WERI-Rb-1 (cell line): Measurements from ENCODE around the gene NRG3.

Experiments used
- DNase-seq: peaks from one replicate; pipeline ENCODE4 v3.0.0-alpha.2; 2020
- H3K27ac ChIP-seq: fragments of 250-450 bp; sonication (Bioruptor Pico); 2 replicates; pipeline ENCODE4 v1.5.1; 2020; ENCODE audit warnings: mild to moderate bottlenecking, moderate library complexity
- H3K27me3 ChIP-seq: fragments of 250-450 bp; sonication (Bioruptor Pico); 2 replicates; pipeline ENCODE4 v1.5.1; 2021; ENCODE audit warnings: mild to moderate bottlenecking, low read depth, moderate library complexity; ENCODE audit not compliant: insufficient read depth, severe bottlenecking
- H3K36me3 ChIP-seq: fragments of 250-450 bp; sonication (Bioruptor Pico); 2 replicates; pipeline ENCODE4 v1.5.1; 2020; ENCODE audit warnings: mild to moderate bottlenecking, moderate library complexity
- H3K4me3 ChIP-seq: 2 replicates; pipeline ENCODE4 v1.5.1; 2011; ENCODE audit warnings: low read depth, mild to moderate bottlenecking, control low read depth, low read length
- H3K9me3 ChIP-seq: fragments of 250-450 bp; sonication (Bioruptor Pico); 2 replicates; pipeline ENCODE4 v1.5.1; 2021; ENCODE audit warnings: mild to moderate bottlenecking, moderate library complexity; ENCODE audit not compliant: severe bottlenecking
- TF ChIP-seq, protein P1 (sequence below): IDR thresholded peaks from 2 replicates; pipeline ENCODE4 v1.5.1; 2011; ENCODE audit warnings: low read depth, mild to moderate bottlenecking, control low read depth, inconsistent platforms, low read length

Gene NRG3

DNA sequence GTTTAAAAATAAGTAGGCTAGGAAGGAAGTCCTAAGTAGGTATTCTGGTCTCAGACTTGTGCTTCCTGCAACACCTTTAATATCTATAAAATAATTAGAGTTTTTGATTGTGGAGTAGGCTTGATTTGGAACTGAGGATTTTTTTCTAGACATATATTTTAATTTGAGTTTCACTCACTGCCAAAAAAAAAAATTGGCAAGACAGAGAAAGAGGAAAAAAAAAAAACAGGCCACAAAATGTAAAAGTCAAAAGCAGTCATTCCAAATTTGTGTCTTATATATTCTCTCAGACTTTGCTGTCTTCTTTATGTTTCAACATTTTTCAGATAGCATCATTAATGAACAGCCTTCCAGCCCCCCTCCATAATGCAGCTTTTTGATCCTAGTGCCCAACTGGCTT lies 346.1 kb downstream of the NRG3 start:
- Histone ChIP-seq H3K36me3 (no peaks in the 10 kb centered on the region), H3K27me3 (no peaks in the 10 kb centered on the region), H3K4me3 (no peak overlapping the region), H3K9me3 (no peaks in the 10 kb centered on the region), H3K27ac (no peak overlapping the region)
- TF ChIP-seq, protein P1, sequence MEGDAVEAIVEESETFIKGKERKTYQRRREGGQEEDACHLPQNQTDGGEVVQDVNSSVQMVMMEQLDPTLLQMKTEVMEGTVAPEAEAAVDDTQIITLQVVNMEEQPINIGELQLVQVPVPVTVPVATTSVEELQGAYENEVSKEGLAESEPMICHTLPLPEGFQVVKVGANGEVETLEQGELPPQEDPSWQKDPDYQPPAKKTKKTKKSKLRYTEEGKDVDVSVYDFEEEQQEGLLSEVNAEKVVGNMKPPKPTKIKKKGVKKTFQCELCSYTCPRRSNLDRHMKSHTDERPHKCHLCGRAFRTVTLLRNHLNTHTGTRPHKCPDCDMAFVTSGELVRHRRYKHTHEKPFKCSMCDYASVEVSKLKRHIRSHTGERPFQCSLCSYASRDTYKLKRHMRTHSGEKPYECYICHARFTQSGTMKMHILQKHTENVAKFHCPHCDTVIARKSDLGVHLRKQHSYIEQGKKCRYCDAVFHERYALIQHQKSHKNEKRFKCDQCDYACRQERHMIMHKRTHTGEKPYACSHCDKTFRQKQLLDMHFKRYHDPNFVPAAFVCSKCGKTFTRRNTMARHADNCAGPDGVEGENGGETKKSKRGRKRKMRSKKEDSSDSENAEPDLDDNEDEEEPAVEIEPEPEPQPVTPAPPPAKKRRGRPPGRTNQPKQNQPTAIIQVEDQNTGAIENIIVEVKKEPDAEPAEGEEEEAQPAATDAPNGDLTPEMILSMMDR = no peak
- DNase-seq = no peak

DNA sequence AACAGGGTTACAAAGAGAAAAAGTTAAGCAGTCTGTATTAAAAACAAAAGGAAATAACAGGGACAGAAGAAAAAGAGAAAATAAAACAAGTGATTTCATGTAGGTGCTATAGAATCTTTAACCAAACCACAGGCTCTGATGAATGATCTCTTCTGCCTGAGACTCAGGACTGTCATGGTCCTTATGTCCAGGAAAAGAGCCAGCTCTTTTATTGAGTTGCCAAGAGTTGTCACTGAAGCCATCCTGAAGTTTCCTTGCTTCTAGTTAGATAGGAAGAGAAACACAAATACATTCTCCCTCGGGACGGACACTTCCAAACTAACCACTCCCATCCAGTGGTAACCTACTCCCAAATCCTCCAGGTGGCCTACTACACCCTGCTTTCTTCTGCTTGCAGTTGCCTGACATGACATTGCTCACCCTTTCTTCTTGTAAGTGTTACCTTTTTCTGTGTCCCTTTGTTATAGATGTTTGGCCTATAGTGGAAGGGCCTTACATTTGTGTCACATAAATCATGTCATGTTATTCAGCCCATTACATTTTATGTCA lies 346.7 kb downstream of the NRG3 start:
- H3K27ac ChIP-seq = no peak overlapping the region
- DNase-seq = peak; percentile 11
- no peaks in the 10 kb centered on the region for H3K27me3 ChIP-seq
- H3K36me3 ChIP-seq = no peaks in the 10 kb centered on the region
- TF ChIP-seq, protein P1 = peak; percentile 41; the same call in 1 of the 2 replicates
- no peak overlapping the region for H3K4me3 ChIP-seq
- H3K9me3 ChIP-seq = no peaks in the 10 kb centered on the region

DNA sequence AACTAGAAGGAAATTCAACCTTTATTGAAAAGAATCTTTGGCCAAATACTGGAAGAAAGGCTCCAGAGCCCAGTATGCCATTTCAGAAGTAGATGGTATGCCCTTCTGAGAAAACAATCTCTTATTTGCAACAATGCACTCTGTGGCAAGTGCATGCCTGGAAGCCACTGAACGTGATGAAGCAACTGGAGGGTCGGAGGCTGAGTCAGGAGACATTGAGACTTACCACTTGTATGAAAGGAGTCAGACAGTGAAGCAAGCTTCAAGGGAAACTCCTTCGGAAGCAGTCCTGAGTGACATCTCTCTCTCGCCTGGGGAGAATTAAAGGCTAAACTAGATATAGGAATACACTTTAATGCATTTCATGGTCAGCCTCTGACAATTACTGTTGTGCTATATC lies 353.7 kb downstream of the NRG3 start:
- no peak for DNase-seq
- no peaks in the 10 kb centered on the region for H3K27me3 ChIP-seq
- no peaks in the 10 kb centered on the region for H3K9me3 ChIP-seq
- no peak overlapping the region for H3K4me3 ChIP-seq
- TF ChIP-seq, protein P1 = no peak
- H3K27ac ChIP-seq = no peak overlapping the region
- H3K36me3 ChIP-seq = no peaks in the 10 kb centered on the region

DNA sequence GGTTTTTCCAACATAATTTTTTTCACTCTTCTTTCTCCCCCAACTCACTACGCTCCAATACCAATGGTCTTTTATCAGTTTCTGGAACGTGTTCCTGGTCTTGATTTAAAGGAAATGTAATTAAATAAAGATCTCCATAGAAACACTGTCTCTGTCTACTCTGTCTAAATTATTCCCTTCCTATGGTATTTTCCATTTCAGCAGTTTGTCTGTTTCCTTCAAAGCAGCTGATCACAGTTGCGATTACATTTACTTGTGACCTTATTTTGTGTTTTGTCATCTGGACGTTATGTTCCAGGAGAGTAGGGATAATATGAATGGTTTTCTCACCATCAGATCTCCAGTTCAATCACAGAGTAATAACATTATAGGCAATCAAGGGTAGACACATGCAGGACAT lies 359.2 kb downstream of the NRG3 start:
- H3K9me3 ChIP-seq = no peaks in the 10 kb centered on the region
- no peak overlapping the region for H3K4me3 ChIP-seq
- no peaks in the 10 kb centered on the region for H3K27me3 ChIP-seq
- no peak overlapping the region for H3K27ac ChIP-seq
- no peak for DNase-seq
- H3K36me3 ChIP-seq = no peaks in the 10 kb centered on the region
- TF ChIP-seq, protein P1 = no peak

DNA sequence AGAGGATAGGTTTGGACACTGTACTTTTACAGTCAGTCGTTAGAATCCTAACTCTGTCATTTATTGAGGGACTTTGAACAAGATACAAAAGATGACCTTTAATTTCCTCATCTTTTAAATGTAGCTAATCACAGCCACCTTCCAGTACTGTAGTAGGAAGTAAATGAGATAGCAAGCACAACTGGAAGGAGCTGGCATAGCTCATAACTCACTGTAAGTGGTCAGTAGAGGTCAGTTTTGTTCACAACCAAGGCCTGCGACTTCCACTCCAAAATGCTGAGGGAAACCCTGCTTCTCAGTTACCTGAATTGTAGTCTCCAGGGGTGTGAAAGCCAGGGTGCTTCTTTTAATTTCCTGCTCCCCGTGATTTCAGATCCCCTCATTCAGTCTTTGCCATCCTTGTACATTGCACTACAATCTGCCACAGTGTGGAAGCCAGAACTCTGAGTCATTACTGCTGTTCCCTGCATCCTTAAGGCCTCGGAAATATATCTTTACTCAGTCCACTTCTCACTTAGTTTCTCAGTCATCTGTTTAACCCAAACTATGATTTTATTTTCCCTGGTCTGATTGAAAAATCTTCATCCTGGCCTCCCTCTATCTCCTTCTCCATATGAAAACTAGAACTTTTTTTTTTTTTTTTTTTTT lies 361.2 kb downstream of the NRG3 start:
- H3K36me3 ChIP-seq = no peaks in the 10 kb centered on the region
- TF ChIP-seq, protein P1 = no peak
- H3K9me3 ChIP-seq = no peaks in the 10 kb centered on the region
- H3K4me3 ChIP-seq = no peak overlapping the region
- H3K27me3 ChIP-seq = no peaks in the 10 kb centered on the region
- no peak overlapping the region for H3K27ac ChIP-seq
- DNase-seq = no peak

DNA sequence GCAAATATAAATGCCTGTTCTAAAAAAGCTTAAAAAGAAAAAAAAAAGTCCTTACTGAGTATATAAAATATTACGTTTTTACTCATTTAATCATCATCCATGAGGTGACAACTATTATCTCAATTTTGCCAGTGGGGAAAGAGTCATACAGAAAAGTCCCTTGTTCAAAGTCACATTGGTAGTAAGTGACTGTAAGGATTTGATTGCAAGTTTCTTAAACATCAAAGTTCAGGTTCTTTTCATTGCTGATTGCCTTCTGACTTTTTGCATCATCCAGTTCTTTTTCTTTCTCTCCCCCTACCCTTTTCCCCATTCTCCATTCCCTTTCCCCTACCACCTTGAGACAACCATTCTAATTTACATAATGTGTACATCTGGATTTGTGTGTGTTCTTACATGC lies 363.3 kb downstream of the NRG3 start:
- TF ChIP-seq, protein P1 = no peak
- no peak overlapping the region for H3K4me3 ChIP-seq
- DNase-seq = no peak
- H3K27ac ChIP-seq = no peak overlapping the region
- no peaks in the 10 kb centered on the region for H3K9me3 ChIP-seq
- no peaks in the 10 kb centered on the region for H3K27me3 ChIP-seq
- no peaks in the 10 kb centered on the region for H3K36me3 ChIP-seq
